Keratinocyte (primary cell): ENCODE measurements around the gene TRMO. TPM values are rescaled to one million over a fixed set of nuclear protein-coding genes. Genes with fewer than 3 reads are reported as not detected.

ENCODE experiments used
- DNase-seq: peaks from one replicate; pipeline ENCODE4 v3.0.0-alpha.2; 2011; ENCODE audit warnings: low read depth, missing footprints, low spot score
- FAIRE-seq: peaks from 2 replicates; lab custom pipeline; 2011; peaks lifted over from hg19 to GRCh38; lab: Jason Lieb, UNC
- H2AFZ ChIP-seq: 2 replicates; pipeline ENCODE4 v1.6.0; 2012; ENCODE audit warnings: low read length, control low read depth, inconsistent platforms; ENCODE audit not compliant: control insufficient read depth
- H3K27ac ChIP-seq: 2 replicates; pipeline ENCODE4 v1.5.1; 2011; ENCODE audit warnings: low read length; ENCODE audit not compliant: control insufficient read depth, insufficient read depth
- H3K27me3 ChIP-seq: 3 replicates; pipeline ENCODE4 v1.6.0; 2011; ENCODE audit warnings: low read length; ENCODE audit not compliant: control insufficient read depth, insufficient read depth; ENCODE audit errors: extremely low read depth
- H3K36me3 ChIP-seq, 2 experiments: 2 replicates in 1 of 2; 3 replicates in 1 of 2; pipeline ENCODE4 v1.5.1; 2011; ENCODE audit warnings: low read length in 2 of 2, mild to moderate bottlenecking in 1 of 2; ENCODE audit not compliant: control insufficient read depth in 2 of 2, insufficient read depth in 2 of 2; ENCODE audit errors: extremely low read depth in 1 of 2
- H3K4me1 ChIP-seq: 3 replicates; pipeline ENCODE4 v1.5.1; 2011; ENCODE audit warnings: low read length; ENCODE audit not compliant: control insufficient read depth, insufficient read depth; ENCODE audit errors: extremely low read depth
- H3K4me2 ChIP-seq: 3 replicates; pipeline ENCODE4 v1.6.0; 2011; ENCODE audit warnings: low read depth, low read length; ENCODE audit not compliant: control insufficient read depth, insufficient read depth; ENCODE audit errors: extremely low read depth
- H3K4me3 ChIP-seq, 3 experiments: fragments of 200-600 bp in 1 of 3; sonication (generic) in 1 of 3; 2 replicates in 2 of 3; 3 replicates in 1 of 3; pipeline ENCODE4 v1.5.1; 2011 to 2016; ENCODE audit warnings: low read length in 3 of 3, mild to moderate bottlenecking in 3 of 3, control low read depth in 2 of 3, inconsistent platforms in 1 of 3, low read depth in 1 of 3, mixed read lengths in 1 of 3, mixed run types in 1 of 3, moderate library complexity in 1 of 3; ENCODE audit not compliant: control insufficient read depth in 2 of 3, insufficient read depth in 2 of 3; ENCODE audit errors: extremely low read depth in 1 of 3
- H3K79me2 ChIP-seq: 2 replicates; pipeline ENCODE4 v1.6.0; 2012; ENCODE audit warnings: low read length; ENCODE audit not compliant: control insufficient read depth, insufficient read depth
- H3K9ac ChIP-seq: 3 replicates; pipeline ENCODE4 v1.6.0; 2011; ENCODE audit warnings: low read length; ENCODE audit not compliant: control insufficient read depth, insufficient read depth; ENCODE audit errors: extremely low read depth
- H3K9me1 ChIP-seq: 3 replicates; pipeline ENCODE4 v1.6.0; 2011; ENCODE audit warnings: low read length; ENCODE audit not compliant: control insufficient read depth, insufficient read depth; ENCODE audit errors: extremely low read depth
- H3K9me3 ChIP-seq: 2 replicates; pipeline ENCODE4 v1.5.1; 2012; ENCODE audit warnings: low read depth, low read length; ENCODE audit not compliant: control insufficient read depth
- H4K20me1 ChIP-seq: 3 replicates; pipeline ENCODE4 v1.6.0; 2011; ENCODE audit warnings: low read length; ENCODE audit not compliant: control insufficient read depth, insufficient read depth; ENCODE audit errors: extremely low read depth
- EZH2 ChIP-seq: IDR thresholded peaks from one replicate; pipeline ENCODE4 v1.6.1; 2012; ENCODE audit warnings: inconsistent platforms, mild to moderate bottlenecking, low read length, moderate library complexity
- dilution Hi-C: fragments of 300-500 bp; cut with MboI; formaldehyde crosslinking; loops from one replicate; pipeline ENCODE4 v1.7.0; 2020; ENCODE audit warnings: low sequenced_read_pairs; ENCODE audit not compliant: extremely low pct_ligation_motif_present
- polyA plus RNA-seq, 5 experiments: library from polyadenylated mRNA; depleted of rRNA in 3 of 5; stranded (reverse) in 3 of 5; stranded (forward) in 1 of 5; unstranded in 1 of 5; fragments of >200 nt; gene quantifications; 1 replicate in 1 of 5; 2 replicates in 3 of 5; 3 replicates in 1 of 5; pipeline versions ENCODE4 v1.2.1 to v1.2.3, GENCODE V29; 2011 to 2012; ENCODE audit warnings: missing spikeins in 2 of 5, low read depth in 1 of 5, low replicate concordance in 1 of 5
- TF ChIP-seq, protein P1 (sequence below), 3 experiments: IDR thresholded peaks in 1 of 3; conservative IDR thresholded peaks in 1 of 3; optimal IDR thresholded peaks in 1 of 3; 2 replicates in 2 of 3; 3 replicates in 1 of 3; pipeline versions ENCODE3 to v1.5.1; 2011; ENCODE audit warnings: low read length in 3 of 3, mild to moderate bottlenecking in 3 of 3, moderate library complexity in 2 of 3, control low read depth in 1 of 3, inconsistent platforms in 1 of 3; ENCODE audit not compliant: insufficient read depth in 2 of 3; ENCODE audit errors: extremely low read depth in 1 of 3

The TRMO gene
- polyA plus RNA-seq, 1 donor (not counting 4 experiments of a cell fraction or from before 2014, with no cell fraction given), result 19.4 TPM

DNA sequence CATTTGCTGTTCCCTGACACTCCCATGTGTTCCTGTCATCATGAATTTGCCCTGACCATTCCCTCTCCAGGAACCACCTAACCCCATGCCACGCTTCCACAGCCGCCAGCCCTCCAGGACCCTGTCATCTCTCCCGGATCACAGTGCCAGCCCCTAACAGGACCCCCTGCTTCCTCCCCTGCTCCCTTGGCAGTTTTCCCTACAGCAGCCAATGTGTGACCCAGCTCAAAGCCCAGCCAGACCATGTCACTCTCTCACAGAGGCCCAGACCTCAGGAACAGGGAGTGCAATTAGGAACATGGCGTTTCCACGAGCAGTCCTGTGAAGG is 61.2 kb downstream of the TRMO start:
- TF ChIP-seq, protein P1, sequence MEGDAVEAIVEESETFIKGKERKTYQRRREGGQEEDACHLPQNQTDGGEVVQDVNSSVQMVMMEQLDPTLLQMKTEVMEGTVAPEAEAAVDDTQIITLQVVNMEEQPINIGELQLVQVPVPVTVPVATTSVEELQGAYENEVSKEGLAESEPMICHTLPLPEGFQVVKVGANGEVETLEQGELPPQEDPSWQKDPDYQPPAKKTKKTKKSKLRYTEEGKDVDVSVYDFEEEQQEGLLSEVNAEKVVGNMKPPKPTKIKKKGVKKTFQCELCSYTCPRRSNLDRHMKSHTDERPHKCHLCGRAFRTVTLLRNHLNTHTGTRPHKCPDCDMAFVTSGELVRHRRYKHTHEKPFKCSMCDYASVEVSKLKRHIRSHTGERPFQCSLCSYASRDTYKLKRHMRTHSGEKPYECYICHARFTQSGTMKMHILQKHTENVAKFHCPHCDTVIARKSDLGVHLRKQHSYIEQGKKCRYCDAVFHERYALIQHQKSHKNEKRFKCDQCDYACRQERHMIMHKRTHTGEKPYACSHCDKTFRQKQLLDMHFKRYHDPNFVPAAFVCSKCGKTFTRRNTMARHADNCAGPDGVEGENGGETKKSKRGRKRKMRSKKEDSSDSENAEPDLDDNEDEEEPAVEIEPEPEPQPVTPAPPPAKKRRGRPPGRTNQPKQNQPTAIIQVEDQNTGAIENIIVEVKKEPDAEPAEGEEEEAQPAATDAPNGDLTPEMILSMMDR (optimal IDR thresholded peaks at IDR 0.05 in 1 of 3, IDR thresholded peaks at IDR 0.05 in 1 of 3, conservative IDR thresholded peaks at IDR 0.05 in 1 of 3; ENCODE audit: extremely low read depth in 1 of 3, insufficient read depth in 2 of 3, low read length in 3 of 3), result no peak
- no peak for TF ChIP-seq EZH2
- no peak overlapping the region for H3K9ac ChIP-seq

DNA sequence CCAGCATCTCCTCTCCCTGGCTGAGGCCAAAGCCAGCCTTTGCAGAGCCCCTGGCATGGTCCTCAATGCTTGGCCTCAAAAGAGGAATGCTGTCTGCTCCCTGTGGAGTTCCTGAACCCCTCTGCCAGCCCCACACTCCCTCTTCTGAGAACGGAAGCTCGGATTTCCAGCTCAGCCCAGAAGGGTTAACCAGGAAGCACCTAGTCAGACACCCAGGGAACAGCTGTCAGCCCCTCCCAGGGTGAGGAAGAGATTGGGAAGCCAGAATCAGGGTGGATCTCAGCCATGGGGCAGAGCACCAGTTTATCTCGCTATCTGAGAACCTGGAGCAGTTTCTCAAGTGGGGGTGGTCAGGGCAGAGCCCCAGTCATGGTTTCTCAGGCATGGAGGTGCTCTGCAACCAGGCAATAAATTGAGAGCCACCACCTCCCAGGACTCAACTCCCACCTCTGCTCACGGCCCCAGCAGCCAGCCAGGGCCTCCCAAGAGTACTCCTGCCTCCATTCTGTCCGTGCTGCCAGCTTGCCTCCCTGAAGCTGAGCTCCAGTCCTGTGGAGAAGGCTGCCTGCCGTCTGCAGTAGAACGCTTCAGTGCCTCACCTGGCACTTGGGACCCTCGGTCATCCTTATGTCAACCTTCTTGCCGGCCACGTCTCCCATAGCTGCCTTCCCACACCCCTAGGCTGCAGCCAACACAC is 61.7 kb downstream of the TRMO start:
- dilution Hi-C loops, result no loop called here
- no peaks in the 10 kb centered on the region for H3K36me3 ChIP-seq
- H3K79me2 ChIP-seq, result no peaks in the 10 kb centered on the region
- H3K4me3 ChIP-seq, result no peak overlapping the region
- no peaks in the 10 kb centered on the region for H4K20me1 ChIP-seq
- TF ChIP-seq, protein P1 (optimal IDR thresholded peaks at IDR 0.05 in 1 of 3, IDR thresholded peaks at IDR 0.05 in 1 of 3, conservative IDR thresholded peaks at IDR 0.05 in 1 of 3; ENCODE audit: extremely low read depth in 1 of 3, insufficient read depth in 2 of 3, low read length in 3 of 3), result no peak
- no peak for TF ChIP-seq EZH2
- no peak overlapping the region for H3K9ac ChIP-seq
- no peak for DNase-seq
- no peak overlapping the region for H3K27ac ChIP-seq
- peak overlapping the region; percentile 38 for H3K4me2 ChIP-seq
- peak overlapping the region; percentile 63 for H2AFZ ChIP-seq
- FAIRE-seq, result peak; percentile 57
- no peaks in the 10 kb centered on the region for H3K9me3 ChIP-seq
- H3K4me1 ChIP-seq, result peaks cover 28% of the 10 kb centered on the region
- H3K9me1 ChIP-seq, result no peaks in the 10 kb centered on the region
- no peaks in the 10 kb centered on the region for H3K27me3 ChIP-seq

More for the DNA sequence above, 61.2 kb downstream of the TRMO start:
- Histone ChIP-seq H3K9me1 (no peaks in the 10 kb centered on the region), H3K9me3 (no peaks in the 10 kb centered on the region), H3K4me2 (no peak overlapping the region), H3K79me2 (no peaks in the 10 kb centered on the region), H3K27ac (no peak overlapping the region), H2AFZ (peak overlapping the region; percentile 63), H3K4me3 (no peak overlapping the region), H3K4me1 (peaks cover 28% of the 10 kb centered on the region), H3K27me3 (no peaks in the 10 kb centered on the region), H3K36me3 (no peaks in the 10 kb centered on the region), H4K20me1 (no peaks in the 10 kb centered on the region)
- DNase-seq (no peak), FAIRE-seq (no peak)
- dilution Hi-C loops, result no loop called here
